GM12878 (cell line): ENCODE data around the gene SH3BGRL2. TPM values are rescaled to one million over a fixed set of nuclear protein-coding genes. Genes with fewer than 3 reads are reported as not detected.

Experiments used
- ATAC-seq: fragments of 200-7000 bp; cut with Tn5 transposase; 3 replicates; pipeline ENCODE4 v1.9.1; 2020; ENCODE audit warnings: mild to moderate bottlenecking, moderate library complexity
- BruUV-seq: library from RNA; stranded (reverse); fragments of 400-500 nt; replicated peaks from 2 replicates; lab custom pipeline; 2021; lab: Mats Ljungman, UMichigan
- CTCF ChIA-PET: fragments of 300-600 bp; sonication (Branson Sonifier 250); formaldehyde crosslinking; extraction: SDS; loops from one replicate; lab custom pipeline; 2021; ENCODE audit warnings: inconsistent platforms; lab: Yijun Ruan, JAX
- POLR2A ChIA-PET: fragments of 350-600 bp; formaldehyde crosslinking; extraction: SDS; loops from one replicate; lab custom pipeline; 2021; ENCODE audit warnings: inconsistent platforms; lab: Charles Lee
- RAD21 ChIA-PET: fragments of 300-600 bp; sonication (Branson Sonifier 250); formaldehyde crosslinking; loops from one replicate; lab custom pipeline; 2023; ENCODE audit warnings: antibody characterized with exemption; ENCODE audit not compliant: unreplicated experiment; lab: Charles Lee
- SMC1A ChIA-PET: fragments of 300-600 bp; sonication (Branson Sonifier 250); formaldehyde crosslinking; loops from one replicate; lab custom pipeline; 2023; ENCODE audit not compliant: unreplicated experiment, uncharacterized antibody; lab: Charles Lee
- DNase-seq: peaks from one replicate; pipeline ENCODE4 v3.0.0-alpha.2; 2011; ENCODE audit warnings: low read depth, low spot score
- FAIRE-seq: peaks from 3 replicates; lab custom pipeline; 2011; peaks lifted over from hg19 to GRCh38; lab: Jason Lieb, UNC
- H2AFZ ChIP-seq: 2 replicates; pipeline ENCODE4 v1.6.0; 2011; ENCODE audit warnings: low read depth, low read length, control low read depth; ENCODE audit not compliant: control insufficient read depth
- H3K27ac ChIP-seq: 2 replicates; pipeline ENCODE4 v1.5.1; 2011; ENCODE audit warnings: control low read depth; ENCODE audit not compliant: control insufficient read depth, insufficient read depth
- H3K27me3 ChIP-seq, 2 experiments: replicated peaks in 1 of 2; 2 replicates each; pipeline versions ENCODE4 v1.6.0 to v1.6.1; 2011; ENCODE audit warnings: low read length in 1 of 2; ENCODE audit not compliant: control insufficient read depth in 2 of 2, insufficient read depth in 2 of 2
- H3K36me3 ChIP-seq, 2 experiments: 2 replicates each; pipeline ENCODE4 v1.5.1; 2011; ENCODE audit warnings: low read length in 1 of 2; ENCODE audit not compliant: control insufficient read depth in 2 of 2, insufficient read depth in 2 of 2
- H3K4me1 ChIP-seq: 2 replicates; pipeline ENCODE4 v1.6.1; 2011; ENCODE audit warnings: mild to moderate bottlenecking, low read length, moderate library complexity, mixed read lengths; ENCODE audit not compliant: control insufficient read depth, insufficient read depth
- H3K4me2 ChIP-seq: 2 replicates; pipeline ENCODE4 v1.6.0; 2011; ENCODE audit warnings: control low read depth; ENCODE audit not compliant: control insufficient read depth, insufficient read depth
- H3K4me3 ChIP-seq: fragments of 200-600 bp; sonication (generic); 2 replicates; pipeline ENCODE4 v1.5.1; 2016
- H3K79me2 ChIP-seq: 2 replicates; pipeline ENCODE4 v1.6.0; 2011; ENCODE audit warnings: low read length; ENCODE audit not compliant: control insufficient read depth, insufficient read depth
- H3K9ac ChIP-seq: 2 replicates; pipeline ENCODE4 v1.8.0; 2011; ENCODE audit warnings: low read length, control low read depth, mixed read lengths; ENCODE audit not compliant: control insufficient read depth, insufficient read depth
- H3K9me3 ChIP-seq: replicated peaks from 3 replicates; pipeline ENCODE4 v1.5.1; 2011; ENCODE audit warnings: mild to moderate bottlenecking, low read length; ENCODE audit not compliant: control insufficient read depth, insufficient read depth
- H4K20me1 ChIP-seq: 2 replicates; pipeline ENCODE4 v1.6.0; 2011; ENCODE audit not compliant: control insufficient read depth, insufficient read depth
- BRCA1 ChIP-seq: IDR thresholded peaks from 2 replicates; pipeline ENCODE4 v1.6.1; 2011; ENCODE audit warnings: low read depth, low read length, improper control_type of control experiment
- HSF1 ChIP-seq: fragments of 150-350 bp; IDR thresholded peaks from 2 replicates; pipeline ENCODE4 v1.6.1; 2014; ENCODE audit warnings: mild to moderate bottlenecking, low read depth, low read length
- IKZF1 ChIP-seq: fragments of 450-650 bp; conservative IDR thresholded peaks from 2 replicates; pipeline ENCODE4 v1.6.1; 2017; ENCODE audit warnings: antibody characterized with exemption, mild to moderate bottlenecking
- MYB ChIP-seq: fragments of 150-350 bp; IDR thresholded peaks from 2 replicates; pipeline ENCODE4 v1.6.1; 2014; ENCODE audit warnings: mild to moderate bottlenecking, low read depth, low read length, borderline replicate concordance
- PBX3 ChIP-seq: IDR thresholded peaks from 2 replicates; pipeline ENCODE4 v1.6.1; 2011; ENCODE audit warnings: mild to moderate bottlenecking, low read depth, low read length, moderate library complexity; ENCODE audit not compliant: insufficient replicate concordance
- REST ChIP-seq: IDR thresholded peaks from 2 replicates; pipeline ENCODE4 v1.6.1; 2012; ENCODE audit warnings: mild to moderate bottlenecking, low read depth, low read length
- SIX5 ChIP-seq: IDR thresholded peaks from 2 replicates; pipeline ENCODE4 v1.6.1; 2011; ENCODE audit warnings: mild to moderate bottlenecking, low read depth, low read length, moderate library complexity; ENCODE audit not compliant: severe bottlenecking
- SREBF1 ChIP-seq: IDR thresholded peaks from 2 replicates; pipeline ENCODE4 v1.6.1; 2012; ENCODE audit warnings: mild to moderate bottlenecking, low read length
- SUPT20H ChIP-seq: IDR thresholded peaks from 2 replicates; pipeline ENCODE4 v1.6.1; 2011; ENCODE audit warnings: low read depth, mild to moderate bottlenecking, low read length, moderate library complexity, borderline replicate concordance; ENCODE audit not compliant: control insufficient read depth
- TCF7 ChIP-seq: IDR thresholded peaks from 2 replicates; pipeline ENCODE4 v1.6.1; 2014; ENCODE audit warnings: antibody characterized with exemption, borderline replicate concordance
- ZBED1 ChIP-seq: IDR thresholded peaks from 2 replicates; pipeline ENCODE4 v1.6.1; 2016; ENCODE audit warnings: borderline replicate concordance
- ZZZ3 ChIP-seq: IDR thresholded peaks from 2 replicates; pipeline ENCODE4 v1.6.1; 2011; ENCODE audit warnings: low read depth; ENCODE audit not compliant: control insufficient read depth, insufficient read length
- WGBS: methylation state at CpG from one replicate; pipeline ENCODE4 v1.1.6; 2016; ENCODE audit warnings: low lambda C conversion rate; ENCODE audit not compliant: insufficient replicate concordance, insufficient coverage; ENCODE audit errors: missing lambda C conversion rate; 5-methylcytosine and 5-hydroxymethylcytosine counted together
- in situ Hi-C: fragments of 300-500 bp; cut with MboI; formaldehyde crosslinking; loops from 9 replicates; pipeline ENCODE4 v1.14.3; 2018; ENCODE audit warnings: mixed read lengths
- intact Hi-C: fragments of 100-400 bp; cut with micrococcal nuclease; formaldehyde crosslinking; loops from one replicate; pipeline ENCODE4 v1.14.2; 2022; ENCODE audit not compliant: unreplicated experiment
- polyA plus RNA-seq, 11 experiments: library from polyadenylated mRNA; depleted of rRNA in 4 of 11; unstranded in 6 of 11; stranded (reverse) in 5 of 11; fragments of >200 nt; fragmentation: Nextera tagmentation in 4 of 11; fragmentation: Illumina TruSeq in 1 of 11; extraction: Ambion mirVana in 4 of 11; extraction: Trizol in 1 of 11; gene quantifications; 1 replicate in 1 of 11; 2 replicates in 10 of 11; pipeline versions ENCODE4 v1.2.1 to v1.2.3, GENCODE V29; 2011 to 2016; ENCODE audit warnings: inconsistent platforms in 2 of 11, missing spikeins in 2 of 11, low read depth in 1 of 11
- total RNA-seq, 4 experiments: library from RNA; depleted of rRNA in 3 of 4; stranded (reverse); fragments of >200 nt in 3 of 4; fragmentation: Illumina TruSeq in 1 of 4; extraction: Trizol in 1 of 4; gene quantifications; 2 replicates each; pipeline versions ENCODE4 v1.2.1 to v1.2.3, GENCODE V29; 2013 to 2021
- TF ChIP-seq, protein P1 (sequence below): fragments of 450-650 bp; formaldehyde crosslinking; IDR thresholded peaks from 2 replicates; pipeline ENCODE4 v1.5.0; 2022; ENCODE audit warnings: mild to moderate bottlenecking, missing genetic modification characterization

The SH3BGRL2 gene
- total and polyA plus RNA-seq, 10 of the 15 experiments (the other 5 are each of a cell fraction or from before 2014, with no cell fraction given): 0.03 to 0.37 (median 0.21) TPM

DNA sequence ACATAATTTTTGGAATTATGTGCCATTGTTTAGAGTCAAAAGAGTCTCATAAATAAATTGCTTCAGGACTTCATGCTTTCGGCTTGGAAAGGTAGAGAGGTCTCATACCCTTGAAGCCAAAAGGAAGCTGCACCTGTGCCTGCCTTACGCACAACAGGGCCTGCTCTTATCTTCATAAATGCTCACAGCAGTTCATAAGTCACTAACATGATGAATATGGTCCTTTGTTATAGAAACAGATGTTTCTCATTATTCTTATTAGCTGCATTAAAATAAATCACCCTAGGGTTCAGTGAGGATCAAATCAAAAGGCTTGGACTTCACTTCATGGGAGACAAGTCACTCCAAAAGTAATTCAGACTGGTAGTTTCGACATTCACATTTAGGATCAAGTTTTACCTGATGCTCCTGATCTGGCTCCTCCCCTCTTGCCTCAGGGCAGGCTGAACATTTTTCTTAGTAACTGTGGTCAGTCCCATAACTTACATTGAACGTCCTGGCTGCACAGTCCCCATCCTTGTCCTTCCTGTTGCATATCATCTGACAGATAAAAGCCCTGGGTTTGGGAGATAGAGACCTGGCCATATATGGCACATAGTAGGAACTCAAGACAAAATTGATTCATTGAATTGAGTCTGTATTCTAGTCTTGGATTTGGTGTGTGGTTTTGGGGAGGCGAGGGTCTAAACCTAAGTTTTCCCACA lies 20.7 kb upstream of the SH3BGRL2 start:
- no TSS peak for BruUV-seq
- H4K20me1 ChIP-seq: no peaks in the 10 kb centered on the region
- H3K79me2 ChIP-seq: no peaks in the 10 kb centered on the region
- H3K9me3 ChIP-seq: no peaks in the 10 kb centered on the region
- H2AFZ ChIP-seq: no peak overlapping the region
- H3K36me3 ChIP-seq: no peaks in the 10 kb centered on the region
- ChIA-PET POLR2A (interaction anchor here (0.8 kb wide), 1 partner anchor 11 kb away, joined by 4 read pairs; no protein-coding TSS in a partner anchor), RAD21 (no interaction called here), SMC1A (interaction anchor here (0.5 kb wide), 1 partner anchor 14 kb away, joined by 3 read pairs; no protein-coding TSS in a partner anchor), CTCF (no interaction called here)
- FAIRE-seq (no peak), ATAC-seq (no peak), DNase-seq (no peak)
- WGBS: 43% methylated on average over 5 of the region's 5 CpGs
- in situ Hi-C loops: no loop called here
- no peak overlapping the region for H3K27ac ChIP-seq
- no peak overlapping the region for H3K9ac ChIP-seq
- H3K27me3 ChIP-seq: no peaks in the 10 kb centered on the region
- intact Hi-C loops: no loop called here
- no peak overlapping the region for H3K4me3 ChIP-seq
- H3K4me1 ChIP-seq: peaks cover 13% of the 10 kb centered on the region
- no peak overlapping the region for H3K4me2 ChIP-seq
- no peak for TF ChIP-seq ZBED1
- TF ChIP-seq TCF7: no peak
- no peak for TF ChIP-seq BRCA1
- TF ChIP-seq REST: no peak
- no peak for TF ChIP-seq SIX5
- TF ChIP-seq IKZF1: no peak
- TF ChIP-seq SUPT20H: no peak
- no peak for TF ChIP-seq PBX3
- no peak for TF ChIP-seq MYB
- no peak for TF ChIP-seq ZZZ3
- no peak for TF ChIP-seq HSF1
- TF ChIP-seq, protein P1, sequence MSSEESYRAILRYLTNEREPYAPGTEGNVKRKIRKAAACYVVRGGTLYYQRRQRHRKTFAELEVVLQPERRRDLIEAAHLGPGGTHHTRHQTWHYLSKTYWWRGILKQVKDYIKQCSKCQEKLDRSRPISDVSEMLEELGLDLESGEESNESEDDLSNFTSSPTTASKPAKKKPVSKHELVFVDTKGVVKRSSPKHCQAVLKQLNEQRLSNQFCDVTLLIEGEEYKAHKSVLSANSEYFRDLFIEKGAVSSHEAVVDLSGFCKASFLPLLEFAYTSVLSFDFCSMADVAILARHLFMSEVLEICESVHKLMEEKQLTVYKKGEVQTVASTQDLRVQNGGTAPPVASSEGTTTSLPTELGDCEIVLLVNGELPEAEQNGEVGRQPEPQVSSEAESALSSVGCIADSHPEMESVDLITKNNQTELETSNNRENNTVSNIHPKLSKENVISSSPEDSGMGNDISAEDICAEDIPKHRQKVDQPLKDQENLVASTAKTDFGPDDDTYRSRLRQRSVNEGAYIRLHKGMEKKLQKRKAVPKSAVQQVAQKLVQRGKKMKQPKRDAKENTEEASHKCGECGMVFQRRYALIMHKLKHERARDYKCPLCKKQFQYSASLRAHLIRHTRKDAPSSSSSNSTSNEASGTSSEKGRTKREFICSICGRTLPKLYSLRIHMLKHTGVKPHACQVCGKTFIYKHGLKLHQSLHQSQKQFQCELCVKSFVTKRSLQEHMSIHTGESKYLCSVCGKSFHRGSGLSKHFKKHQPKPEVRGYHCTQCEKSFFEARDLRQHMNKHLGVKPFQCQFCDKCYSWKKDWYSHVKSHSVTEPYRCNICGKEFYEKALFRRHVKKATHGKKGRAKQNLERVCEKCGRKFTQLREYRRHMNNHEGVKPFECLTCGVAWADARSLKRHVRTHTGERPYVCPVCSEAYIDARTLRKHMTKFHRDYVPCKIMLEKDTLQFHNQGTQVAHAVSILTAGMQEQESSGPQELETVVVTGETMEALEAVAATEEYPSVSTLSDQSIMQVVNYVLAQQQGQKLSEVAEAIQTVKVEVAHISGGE (CRISPR knock-in tag): no peak
- no peak for TF ChIP-seq SREBF1
